ENCODE measurements around the gene AP1G1.
"Not testable (repeated sequence)": the region's sequence is repeated elsewhere in the genome, so short reads cannot be mapped to it uniquely, and the experiment has no call there.

Gene AP1G1

GRCh38 chr16:71808593-71809459 is at the start of gene AP1G1:
Gene AP1G1 (minus strand): TSS chr16:71808834. CDS start chr16:71789479, 19,355 bp downstream.
- DNase-seq (ENCODE audit: low read depth in 2 of 2): peak; percentile 82 to 93

GRCh38 chr16:71855937-71856662 is 47.5 kb upstream of the AP1G1 start:
- DNase-seq (ENCODE audit: low read depth in 2 of 2): no peak

- DNase-seq (ENCODE audit: low read depth in 2 of 2): no peak
Observed at GRCh38 chr16:71854369-71854948, 45.8 kb upstream of the AP1G1 start.

- no peak for DNase-seq (ENCODE audit: low read depth in 2 of 2)
Observed at GRCh38 chr16:71853413-71853812, 44.8 kb upstream of the AP1G1 start.

GRCh38 chr16:71852561-71852960 is 43.9 kb upstream of the AP1G1 start:
- no peak for DNase-seq (ENCODE audit: low read depth in 2 of 2)

- DNase-seq (ENCODE audit: low read depth in 2 of 2): no peak
Observed at GRCh38 chr16:71852158-71852557, 43.5 kb upstream of the AP1G1 start.

GRCh38 chr16:71851746-71852145 is 43.1 kb upstream of the AP1G1 start:
- no peak for DNase-seq (ENCODE audit: low read depth in 2 of 2)

GRCh38 chr16:71848622-71849021 is 40.0 kb upstream of the AP1G1 start:
- no peak for DNase-seq (ENCODE audit: low read depth in 2 of 2)

- no peak for DNase-seq (ENCODE audit: low read depth in 2 of 2)
Observed at GRCh38 chr16:71847096-71847495, 38.5 kb upstream of the AP1G1 start.

GRCh38 chr16:71846431-71846830 is 37.8 kb upstream of the AP1G1 start:
- no peak for DNase-seq (ENCODE audit: low read depth in 2 of 2)

- peak; percentile 83 to 86 for DNase-seq (ENCODE audit: low read depth in 2 of 2)
Observed at GRCh38 chr16:71845639-71846430, 37.2 kb upstream of the AP1G1 start, which contains the start of gene ATXN1L. Gene ATXN1L (plus strand): TSS chr16:71845976. CDS start chr16:71849741, 3,765 bp downstream.

GRCh38 chr16:71843572-71843971 is 34.9 kb upstream of the AP1G1 start:
- DNase-seq (ENCODE audit: low read depth in 2 of 2): no peak

- no peak for DNase-seq (ENCODE audit: low read depth in 2 of 2)
Observed at GRCh38 chr16:71840052-71840451, 31.4 kb upstream of the AP1G1 start.

GRCh38 chr16:71837150-71837549 is 28.5 kb upstream of the AP1G1 start:
- no peak for DNase-seq (ENCODE audit: low read depth in 2 of 2)

GRCh38 chr16:71834291-71834690 is 25.7 kb upstream of the AP1G1 start:
- DNase-seq (ENCODE audit: low read depth in 2 of 2): no peak

- not testable (repeated sequence) for DNase-seq (ENCODE audit: low read depth in 2 of 2)
Observed at GRCh38 chr16:71832112-71832511, 23.5 kb upstream of the AP1G1 start.

GRCh38 chr16:71831698-71832097 is 23.1 kb upstream of the AP1G1 start:
- not testable (repeated sequence) for DNase-seq (ENCODE audit: low read depth in 2 of 2)

GRCh38 chr16:71830359-71830758 is 21.7 kb upstream of the AP1G1 start:
- no peak for DNase-seq (ENCODE audit: low read depth in 2 of 2)

- DNase-seq (ENCODE audit: low read depth in 2 of 2): no peak
Observed at GRCh38 chr16:71826533-71827017, 17.9 kb upstream of the AP1G1 start.

GRCh38 chr16:71817155-71817500 is 8.5 kb upstream of the AP1G1 start:
- not testable (repeated sequence) for DNase-seq (ENCODE audit: low read depth in 2 of 2)

- DNase-seq (ENCODE audit: low read depth in 2 of 2): no peak
Observed at GRCh38 chr16:71811261-71811803, 2.7 kb upstream of the AP1G1 start.
